Lung (tissue), 12 donors: Measurements from ENCODE around the gene PRSS36. TPM values are rescaled to one million over a fixed set of nuclear protein-coding genes. Genes with fewer than 3 reads are reported as not detected.

Experiments
- ATAC-seq: fragments of 200-7000 bp; cut with Tn5 transposase; one replicate; pipeline ENCODE4 v1.9.1; 2020; ENCODE audit warnings: moderate number of reproducible peaks; ENCODE audit not compliant: insufficient read depth, low FRiP score
- DNase-seq, 3 donors: peaks; one replicate each; pipeline ENCODE4 v3.0.0-alpha.2; 2013 to 2017
- H3K27ac ChIP-seq, 2 donors: one replicate each; pipeline ENCODE4 v1.5.1; 2013; ENCODE audit warnings: mild to moderate bottlenecking in 2 of 2, moderate library complexity in 2 of 2, control low read depth in 1 of 2, inconsistent platforms in 1 of 2, low read depth in 1 of 2, low read length in 1 of 2
- H3K27me3 ChIP-seq, 3 donors: one replicate each; pipeline ENCODE4 v1.5.1; 2013; ENCODE audit warnings: low read length in 2 of 3; ENCODE audit not compliant: control insufficient read depth in 3 of 3, insufficient read depth in 3 of 3
- H3K36me3 ChIP-seq, 4 donors: one replicate each; pipeline ENCODE4 v1.5.1; 2013; ENCODE audit warnings: low read length in 4 of 4, mild to moderate bottlenecking in 1 of 4, moderate library complexity in 1 of 4; ENCODE audit not compliant: control insufficient read depth in 4 of 4, insufficient read depth in 4 of 4
- H3K4me1 ChIP-seq, 5 donors: one replicate each; pipeline ENCODE4 v1.5.1; 2013; ENCODE audit warnings: low read length in 5 of 5, mild to moderate bottlenecking in 2 of 5, moderate library complexity in 1 of 5; ENCODE audit not compliant: control insufficient read depth in 5 of 5, insufficient read depth in 5 of 5
- H3K4me3 ChIP-seq: one replicate; pipeline ENCODE4 v1.5.1; 2013; ENCODE audit warnings: mild to moderate bottlenecking, control low read depth, moderate library complexity
- H3K9ac ChIP-seq, 2 donors: one replicate each; pipeline ENCODE4 v1.5.1; 2013; ENCODE audit warnings: low read length in 2 of 2, control low read depth in 1 of 2; ENCODE audit not compliant: insufficient read depth in 1 of 2
- H3K9me3 ChIP-seq, 4 donors: one replicate each; pipeline ENCODE4 v1.5.1; 2013; ENCODE audit warnings: low read length in 3 of 4, mild to moderate bottlenecking in 1 of 4, moderate library complexity in 1 of 4; ENCODE audit not compliant: control insufficient read depth in 4 of 4, insufficient read depth in 3 of 4
- WGBS, 2 donors: extraction: QIAGEN DNeasy Blood & Tissue Kit; methylation state at CpG; one replicate each; pipeline ENCODE4 v1.1.7; 2013; 5-methylcytosine and 5-hydroxymethylcytosine counted together
- polyA plus RNA-seq, 2 donors: library from polyadenylated mRNA; stranded (reverse); fragments of 200-250 nt; gene quantifications; one replicate each; pipeline ENCODE4 v1.2.1, GENCODE V29; 2013
- total RNA-seq, 2 donors: library from RNA; depleted of rRNA in 1 of 2; stranded (reverse); fragments of >200 nt in 1 of 2; gene quantifications; one replicate each; pipeline ENCODE4 v1.2.1, GENCODE V29; 2014 to 2021
- TF ChIP-seq, protein P1 (sequence below): IDR thresholded peaks from 2 replicates; pipeline ENCODE4 v1.5.1; 2012; ENCODE audit warnings: mild to moderate bottlenecking; ENCODE audit errors: control extremely low read depth, extremely low read depth
- donor health status: control.
- donor health status: control.
- donor health status: Bipolar disorder and iron deficiency.
- donor health status: healthy.
- donor health status: DM: yes; HTN: yes; CAD: no.

The PRSS36 gene
- total and polyA plus RNA-seq, 4 donors: 0.43 to 4.2 (median 3.1) TPM

DNA sequence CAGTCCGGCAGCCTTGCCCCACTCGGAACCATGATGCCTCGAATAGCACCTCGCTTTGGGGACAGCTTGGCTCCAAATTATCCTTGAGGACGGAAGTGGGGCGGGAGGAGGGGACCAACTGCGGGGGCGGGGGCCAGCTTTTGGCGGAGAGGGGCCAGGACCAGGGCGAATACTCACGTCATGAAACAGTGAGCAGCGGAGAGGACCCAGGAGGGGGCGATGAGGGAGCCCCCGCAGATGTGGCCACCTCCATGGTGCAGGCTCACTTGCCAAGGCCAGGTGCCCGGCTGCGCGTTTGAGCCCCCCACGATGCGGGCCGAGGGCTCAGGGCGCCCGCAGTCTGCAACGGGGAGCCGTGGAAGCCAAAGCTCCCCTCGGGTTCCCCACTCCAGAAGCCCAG, 970 bp downstream of the PRSS36 start:
- no peaks in the 10 kb centered on the region for H3K36me3 ChIP-seq
- TF ChIP-seq, protein P1, sequence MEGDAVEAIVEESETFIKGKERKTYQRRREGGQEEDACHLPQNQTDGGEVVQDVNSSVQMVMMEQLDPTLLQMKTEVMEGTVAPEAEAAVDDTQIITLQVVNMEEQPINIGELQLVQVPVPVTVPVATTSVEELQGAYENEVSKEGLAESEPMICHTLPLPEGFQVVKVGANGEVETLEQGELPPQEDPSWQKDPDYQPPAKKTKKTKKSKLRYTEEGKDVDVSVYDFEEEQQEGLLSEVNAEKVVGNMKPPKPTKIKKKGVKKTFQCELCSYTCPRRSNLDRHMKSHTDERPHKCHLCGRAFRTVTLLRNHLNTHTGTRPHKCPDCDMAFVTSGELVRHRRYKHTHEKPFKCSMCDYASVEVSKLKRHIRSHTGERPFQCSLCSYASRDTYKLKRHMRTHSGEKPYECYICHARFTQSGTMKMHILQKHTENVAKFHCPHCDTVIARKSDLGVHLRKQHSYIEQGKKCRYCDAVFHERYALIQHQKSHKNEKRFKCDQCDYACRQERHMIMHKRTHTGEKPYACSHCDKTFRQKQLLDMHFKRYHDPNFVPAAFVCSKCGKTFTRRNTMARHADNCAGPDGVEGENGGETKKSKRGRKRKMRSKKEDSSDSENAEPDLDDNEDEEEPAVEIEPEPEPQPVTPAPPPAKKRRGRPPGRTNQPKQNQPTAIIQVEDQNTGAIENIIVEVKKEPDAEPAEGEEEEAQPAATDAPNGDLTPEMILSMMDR: no peak
- no peak overlapping the region for H3K4me3 ChIP-seq
- 82 to 90% methylated on average over 25 of the region's 25 CpGs for WGBS, 2 donors
- no peaks in the 10 kb centered on the region for H3K9me3 ChIP-seq
- DNase-seq (no peak), ATAC-seq (no peak)
- H3K27me3 ChIP-seq: peaks cover 0 to 24% (median 15%) of the 10 kb centered on the region in 3 donors
- H3K9ac ChIP-seq: no peak overlapping the region
- H3K4me1 ChIP-seq: no peaks in the 10 kb centered on the region
- no peak overlapping the region for H3K27ac ChIP-seq

- DNase-seq (peak in 1 of 3 donors; percentile 20), ATAC-seq (peak; percentile 85)
- peaks cover 0 to 24% (median 15%) of the 10 kb centered on the region in 3 donors for H3K27me3 ChIP-seq
- no peak overlapping the region for H3K4me3 ChIP-seq
- no peaks in the 10 kb centered on the region for H3K4me1 ChIP-seq
- H3K9ac ChIP-seq: no peak overlapping the region
- no peaks in the 10 kb centered on the region for H3K9me3 ChIP-seq
- H3K36me3 ChIP-seq: no peaks in the 10 kb centered on the region
- 26 to 43% methylated on average over 39 to 40 of the region's 40 CpGs for WGBS, 2 donors
- no peak overlapping the region for H3K27ac ChIP-seq
- TF ChIP-seq, protein P1: no peak
These were observed 1.6 kb downstream of the PRSS36 start for GRCh38 chr16:31148281-31148728.

DNA sequence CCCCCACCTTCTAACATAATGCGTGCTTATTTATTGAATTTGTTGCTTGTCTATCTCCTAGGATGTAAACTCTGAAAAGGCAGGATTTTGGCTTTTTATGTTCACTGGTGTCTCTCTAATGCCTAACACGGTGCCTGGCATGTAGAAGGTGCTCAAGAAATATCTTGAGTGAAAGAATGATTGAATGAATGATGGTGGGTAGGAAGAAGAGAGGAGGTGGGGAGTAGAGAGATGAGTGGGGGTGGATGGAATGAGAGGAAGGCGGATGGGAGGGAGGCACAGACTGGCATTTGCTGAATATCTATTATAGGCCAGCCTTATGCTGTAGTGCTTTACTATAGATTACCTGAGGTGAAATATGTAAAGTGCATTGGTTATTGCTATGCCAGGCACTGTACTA, 2.3 kb downstream of the PRSS36 start:
- ATAC-seq: no peak
- H3K27me3 ChIP-seq: peaks cover 0 to 24% (median 15%) of the 10 kb centered on the region in 3 donors
- no peak overlapping the region for H3K27ac ChIP-seq
- WGBS, 2 donors: 90 to 100% methylated on average over 3 of the region's 3 CpGs
- TF ChIP-seq, protein P1: no peak
- H3K9ac ChIP-seq: no peak overlapping the region
- H3K4me3 ChIP-seq: no peak overlapping the region
- H3K9me3 ChIP-seq: no peaks in the 10 kb centered on the region
- no peak for DNase-seq
- peaks cover 0 to 5% (median 0%) of the 10 kb centered on the region in 5 donors for H3K4me1 ChIP-seq
- H3K36me3 ChIP-seq: no peaks in the 10 kb centered on the region
